Measurements from ENCODE around the gene RANBP3L. TPM values are rescaled to one million over a fixed set of nuclear protein-coding genes. Genes with fewer than 3 reads are reported as not detected.

The RANBP3L gene
- total RNA-seq, 1 donor from 2014 or later, result not detected

DNA sequence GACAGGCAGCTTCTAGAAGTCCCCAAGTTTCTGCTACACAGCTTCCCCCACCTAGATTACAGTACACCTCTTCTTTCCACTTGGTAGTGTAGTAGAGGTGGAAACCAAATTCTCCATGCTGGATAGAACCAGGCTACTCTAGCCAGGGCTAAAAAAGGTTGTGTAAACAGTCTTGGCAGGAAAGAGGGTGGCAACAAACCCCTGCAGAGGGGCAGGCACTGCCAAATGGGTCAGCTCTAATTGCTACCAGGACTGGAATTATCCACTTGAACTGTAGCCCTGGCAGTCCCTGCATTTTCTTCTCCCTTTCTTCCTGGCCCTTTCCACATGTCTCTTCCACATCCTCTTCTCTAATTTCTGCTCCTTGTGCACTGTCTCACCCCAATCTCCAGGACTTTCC is 24.8 kb downstream of the RANBP3L start:
- Histone ChIP-seq H3K27me3 (ENCODE audit: insufficient read depth, low read length) (no peaks in the 10 kb centered on the region), H3K4me2 (ENCODE audit: low read length) (no peak overlapping the region), H3K79me2 (ENCODE audit: insufficient read depth, low read length) (no peaks in the 10 kb centered on the region), H3K9ac (ENCODE audit: low read length) (no peak overlapping the region), H4K20me1 (ENCODE audit: insufficient read depth, low read length) (no peaks in the 10 kb centered on the region), H3K27ac (ENCODE audit: low read depth, low read length) (no peak overlapping the region), H3K4me1 (ENCODE audit: insufficient read depth, low read length) (no peaks in the 10 kb centered on the region), H3K36me3 (ENCODE audit: insufficient read depth, low read length) (no peaks in the 10 kb centered on the region), H3K4me3 (ENCODE audit: insufficient read depth, low read depth, low read length) (no peak overlapping the region), H2AFZ (ENCODE audit: low read depth, low read length) (no peak overlapping the region), H3K9me3 (ENCODE audit: insufficient read depth, low read depth, low read length) (no peaks in the 10 kb centered on the region)
- TF ChIP-seq, protein P1, sequence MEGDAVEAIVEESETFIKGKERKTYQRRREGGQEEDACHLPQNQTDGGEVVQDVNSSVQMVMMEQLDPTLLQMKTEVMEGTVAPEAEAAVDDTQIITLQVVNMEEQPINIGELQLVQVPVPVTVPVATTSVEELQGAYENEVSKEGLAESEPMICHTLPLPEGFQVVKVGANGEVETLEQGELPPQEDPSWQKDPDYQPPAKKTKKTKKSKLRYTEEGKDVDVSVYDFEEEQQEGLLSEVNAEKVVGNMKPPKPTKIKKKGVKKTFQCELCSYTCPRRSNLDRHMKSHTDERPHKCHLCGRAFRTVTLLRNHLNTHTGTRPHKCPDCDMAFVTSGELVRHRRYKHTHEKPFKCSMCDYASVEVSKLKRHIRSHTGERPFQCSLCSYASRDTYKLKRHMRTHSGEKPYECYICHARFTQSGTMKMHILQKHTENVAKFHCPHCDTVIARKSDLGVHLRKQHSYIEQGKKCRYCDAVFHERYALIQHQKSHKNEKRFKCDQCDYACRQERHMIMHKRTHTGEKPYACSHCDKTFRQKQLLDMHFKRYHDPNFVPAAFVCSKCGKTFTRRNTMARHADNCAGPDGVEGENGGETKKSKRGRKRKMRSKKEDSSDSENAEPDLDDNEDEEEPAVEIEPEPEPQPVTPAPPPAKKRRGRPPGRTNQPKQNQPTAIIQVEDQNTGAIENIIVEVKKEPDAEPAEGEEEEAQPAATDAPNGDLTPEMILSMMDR (IDR thresholded peaks at IDR 0.05; ENCODE audit: insufficient read depth, low read depth, low read length), result no peak
- no peak for TF ChIP-seq EZH2 (IDR thresholded peaks at IDR 0.05; ENCODE audit: insufficient read depth, low read length)
- H3K27ac Mint-ChIP-seq (ENCODE audit: unreplicated experiment), result no peak overlapping the region
- H3K4me3 Mint-ChIP-seq (ENCODE audit: unreplicated experiment), result no peak overlapping the region
- peaks cover 18% of the 10 kb centered on the region for H3K4me1 Mint-ChIP-seq (ENCODE audit: low read depth, unreplicated experiment)
- FAIRE-seq, result no peak
- peaks cover 1% of the 10 kb centered on the region for H3K27me3 Mint-ChIP-seq (ENCODE audit: low read depth, unreplicated experiment)
- H3K36me3 Mint-ChIP-seq (ENCODE audit: low read depth, unreplicated experiment), result no peaks in the 10 kb centered on the region
- no peaks in the 10 kb centered on the region for H3K9me3 Mint-ChIP-seq (ENCODE audit: unreplicated experiment)
- DNase-seq (ENCODE audit: low read depth), result no peak

DNA sequence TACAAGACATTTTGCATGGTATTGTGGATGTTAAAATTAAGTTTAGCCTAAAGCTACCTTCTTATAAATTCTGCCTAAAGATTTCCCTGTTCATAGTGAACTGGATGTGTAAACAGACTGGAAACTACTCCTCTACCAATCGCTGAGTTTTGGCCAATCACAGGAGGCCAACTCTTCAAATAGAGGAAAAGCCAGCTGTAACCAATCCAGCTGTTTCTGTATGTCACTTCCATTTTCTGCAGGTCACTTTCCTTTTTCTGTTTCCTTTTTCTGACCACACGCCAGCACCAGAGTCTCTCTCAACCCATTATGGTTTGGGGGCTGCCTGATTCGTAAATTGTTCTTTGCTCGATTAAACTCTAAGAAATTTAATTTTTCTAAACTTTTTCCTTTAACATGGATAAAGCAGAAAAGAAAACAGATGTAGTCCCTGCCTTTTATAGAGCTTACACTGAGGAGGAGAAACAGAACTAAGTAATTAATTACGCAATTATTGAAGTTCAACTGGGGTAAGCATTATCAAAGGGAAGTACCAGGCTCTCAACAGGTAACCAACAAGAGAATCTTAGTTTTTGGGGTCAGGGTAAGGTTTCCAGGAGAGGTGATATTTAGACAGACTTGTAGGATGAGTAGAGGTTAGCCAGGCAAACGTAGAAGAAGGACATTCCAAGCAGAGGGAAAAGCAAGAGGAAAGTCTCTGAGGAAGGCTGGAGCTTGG is 27.7 kb downstream of the RANBP3L start:
- Mint-ChIP-seq H3K9me3 (ENCODE audit: unreplicated experiment) (no peaks in the 10 kb centered on the region), H3K4me3 (ENCODE audit: unreplicated experiment) (no peak overlapping the region), H3K27me3 (ENCODE audit: low read depth, unreplicated experiment) (peaks cover 1% of the 10 kb centered on the region), H3K36me3 (ENCODE audit: low read depth, unreplicated experiment) (no peaks in the 10 kb centered on the region), H3K27ac (ENCODE audit: unreplicated experiment) (no peak overlapping the region), H3K4me1 (ENCODE audit: low read depth, unreplicated experiment) (peaks cover 8% of the 10 kb centered on the region)
- no peaks in the 10 kb centered on the region for H3K79me2 ChIP-seq (ENCODE audit: insufficient read depth, low read length)
- H3K9ac ChIP-seq (ENCODE audit: low read length), result no peak overlapping the region
- H3K27ac ChIP-seq (ENCODE audit: low read depth, low read length), result no peak overlapping the region
- TF ChIP-seq, protein P1 (IDR thresholded peaks at IDR 0.05; ENCODE audit: insufficient read depth, low read depth, low read length), result no peak
- TF ChIP-seq EZH2 (IDR thresholded peaks at IDR 0.05; ENCODE audit: insufficient read depth, low read length), result no peak
- H3K4me3 ChIP-seq (ENCODE audit: insufficient read depth, low read depth, low read length), result no peak overlapping the region
- no peaks in the 10 kb centered on the region for H3K4me1 ChIP-seq (ENCODE audit: insufficient read depth, low read length)
- H4K20me1 ChIP-seq (ENCODE audit: insufficient read depth, low read length), result no peaks in the 10 kb centered on the region
- H3K27me3 ChIP-seq (ENCODE audit: insufficient read depth, low read length), result no peaks in the 10 kb centered on the region
- FAIRE-seq, result no peak
- no peaks in the 10 kb centered on the region for H3K36me3 ChIP-seq (ENCODE audit: insufficient read depth, low read length)
- H3K4me2 ChIP-seq (ENCODE audit: low read length), result no peak overlapping the region
- DNase-seq (ENCODE audit: low read depth), result no peak
- no peaks in the 10 kb centered on the region for H3K9me3 ChIP-seq (ENCODE audit: insufficient read depth, low read depth, low read length)
- no peak overlapping the region for H2AFZ ChIP-seq (ENCODE audit: low read depth, low read length)

DNA sequence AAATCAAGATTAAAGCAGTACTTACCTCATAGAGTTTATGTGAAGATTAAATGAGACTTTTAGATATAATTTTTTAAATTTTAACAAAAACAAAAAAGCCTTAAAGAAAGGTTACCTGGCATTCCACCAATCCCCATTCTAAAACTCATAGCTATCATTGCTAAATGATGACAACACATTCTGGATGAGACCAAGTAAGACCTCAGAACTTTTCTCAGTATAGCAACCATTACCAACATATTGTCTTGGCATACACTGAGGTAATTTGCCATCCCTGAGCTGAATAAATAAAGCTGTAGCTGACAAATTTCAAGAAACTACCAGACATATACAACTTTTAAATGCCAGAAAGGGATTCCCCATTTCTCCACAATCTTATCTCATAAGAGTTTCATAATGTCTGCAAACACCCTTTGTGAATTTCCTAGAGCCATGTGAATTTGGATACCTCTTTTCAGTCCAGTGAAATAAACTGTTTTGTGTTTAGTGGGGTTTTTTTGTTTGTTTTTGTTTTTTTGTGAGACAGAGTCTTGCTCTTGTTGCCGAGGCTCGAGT is 29.5 kb downstream of the RANBP3L start:
- Histone ChIP-seq H3K27me3 (ENCODE audit: insufficient read depth, low read length) (no peaks in the 10 kb centered on the region), H3K9ac (ENCODE audit: low read length) (no peak overlapping the region), H3K4me2 (ENCODE audit: low read length) (no peak overlapping the region), H3K4me3 (ENCODE audit: insufficient read depth, low read depth, low read length) (no peak overlapping the region), H3K79me2 (ENCODE audit: insufficient read depth, low read length) (no peaks in the 10 kb centered on the region), H3K9me3 (ENCODE audit: insufficient read depth, low read depth, low read length) (no peaks in the 10 kb centered on the region), H3K36me3 (ENCODE audit: insufficient read depth, low read length) (no peaks in the 10 kb centered on the region), H3K4me1 (ENCODE audit: insufficient read depth, low read length) (no peaks in the 10 kb centered on the region), H4K20me1 (ENCODE audit: insufficient read depth, low read length) (no peaks in the 10 kb centered on the region), H3K27ac (ENCODE audit: low read depth, low read length) (no peak overlapping the region), H2AFZ (ENCODE audit: low read depth, low read length) (no peak overlapping the region)
- Mint-ChIP-seq H3K27me3 (ENCODE audit: low read depth, unreplicated experiment) (peaks cover 1% of the 10 kb centered on the region), H3K27ac (ENCODE audit: unreplicated experiment) (no peak overlapping the region), H3K4me1 (ENCODE audit: low read depth, unreplicated experiment) (no peaks in the 10 kb centered on the region), H3K36me3 (ENCODE audit: low read depth, unreplicated experiment) (no peaks in the 10 kb centered on the region), H3K9me3 (ENCODE audit: unreplicated experiment) (no peaks in the 10 kb centered on the region), H3K4me3 (ENCODE audit: unreplicated experiment) (no peak overlapping the region)
- FAIRE-seq (no peak), DNase-seq (ENCODE audit: low read depth) (peak; percentile 36)
- TF ChIP-seq, protein P1 (IDR thresholded peaks at IDR 0.05; ENCODE audit: insufficient read depth, low read depth, low read length), result no peak
- TF ChIP-seq EZH2 (IDR thresholded peaks at IDR 0.05; ENCODE audit: insufficient read depth, low read length), result no peak
